OCI-LY3 (cell line): ENCODE results near the gene RNF14.

Source experiments
- H2AFZ ChIP-seq: fragments of 200-600, 300-600 bp; shearing (Covaris generic); 2 replicates; pipeline ENCODE4 v1.6.0; 2014; ENCODE audit warnings: antibody characterized with exemption, low read depth, low read length
- H3K27ac ChIP-seq: fragments of 200-600, 300-600 bp; sonication (generic); 2 replicates; pipeline ENCODE4 v1.5.1; 2014; ENCODE audit warnings: mild to moderate bottlenecking, low read length, moderate library complexity, mixed read lengths
- H3K27me3 ChIP-seq: fragments of 200-600, 300-600 bp; sonication (generic); 2 replicates; pipeline ENCODE4 v1.6.1; 2014; ENCODE audit warnings: low read depth, low read length, mixed read lengths
- H3K36me3 ChIP-seq: fragments of 200-600, 300-600 bp; sonication (generic); replicated peaks from 2 replicates; pipeline ENCODE3; 2014; ENCODE audit warnings: low read depth, low read length, mixed read lengths
- H3K4me1 ChIP-seq: fragments of 300-600, 200-600 bp; sonication (generic); 2 replicates; pipeline ENCODE4 v1.6.1; 2014; ENCODE audit warnings: low read length, mixed read lengths
- H3K4me2 ChIP-seq: fragments of 200-600, 300-600 bp; sonication (generic); 2 replicates; pipeline ENCODE4 v1.6.1; 2014; ENCODE audit warnings: low read length, mixed read lengths
- H3K4me3 ChIP-seq: fragments of 300-600, 200-600 bp; sonication (generic); 2 replicates; pipeline ENCODE4 v1.5.1; 2014; ENCODE audit warnings: antibody characterized with exemption, mild to moderate bottlenecking, low read length, moderate library complexity
- H3K79me2 ChIP-seq: fragments of 300-600, 200-600 bp; shearing (Covaris generic); 2 replicates; pipeline ENCODE4 v1.6.1; 2014; ENCODE audit warnings: mild to moderate bottlenecking, low read length, mixed read lengths
- H3K9ac ChIP-seq: fragments of 300-600, 200-600 bp; shearing (Covaris generic); 2 replicates; pipeline ENCODE4 v1.6.0; 2014; ENCODE audit warnings: mild to moderate bottlenecking, low read length, moderate library complexity
- H3K9me3 ChIP-seq: fragments of 200-600, 300-600 bp; shearing (Covaris generic); 2 replicates; pipeline ENCODE4 v1.6.1; 2014; ENCODE audit warnings: low read length, mixed read lengths; ENCODE audit not compliant: insufficient read depth
- H4K20me1 ChIP-seq: fragments of 200-600, 300-600 bp; sonication (generic); 2 replicates; pipeline ENCODE4 v1.6.1; 2016; ENCODE audit warnings: low read length, mixed read lengths; ENCODE audit not compliant: insufficient read depth
- EZH2phosphoT487 ChIP-seq: fragments of 200-600 bp; shearing (Covaris generic); IDR thresholded peaks from 2 replicates; pipeline ENCODE4 v1.6.1; 2018; ENCODE audit warnings: antibody characterized with exemption, mixed run types, low read depth
- TF ChIP-seq, protein P1 (sequence below): fragments of 200-600, 300-600 bp; sonication (generic); IDR thresholded peaks from 2 replicates; pipeline ENCODE4 v1.5.1; 2014; ENCODE audit warnings: antibody characterized with exemption, low read length, low read depth

RNF14 gene

DNA sequence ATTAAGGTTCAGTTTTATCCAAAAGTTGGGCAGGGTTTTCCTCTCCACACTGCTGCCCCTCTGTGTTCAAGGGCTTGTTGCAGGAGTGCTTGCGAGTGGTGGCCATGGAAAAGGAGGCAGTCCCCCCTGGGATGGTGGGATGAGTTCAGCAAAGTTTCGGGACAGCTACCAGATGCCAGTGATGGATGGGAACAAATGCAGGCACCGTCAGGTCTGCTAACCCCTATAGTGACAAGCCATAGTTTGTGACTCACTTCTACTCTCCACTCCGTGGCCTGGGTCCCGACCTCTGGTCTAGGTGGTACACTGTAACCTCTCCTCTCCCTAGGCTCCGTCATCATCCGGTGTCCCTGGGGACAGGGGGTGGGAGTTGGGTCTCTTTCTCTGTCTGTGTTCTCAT, 3.8 kb upstream of the RNF14 start:
- H3K4me1 ChIP-seq: peaks cover 32% of the 10 kb centered on the region
- H4K20me1 ChIP-seq: no peaks in the 10 kb centered on the region
- H3K27ac ChIP-seq: no peak overlapping the region
- H3K79me2 ChIP-seq: peaks cover 9% of the 10 kb centered on the region
- H3K4me2 ChIP-seq: no peak overlapping the region
- H3K36me3 ChIP-seq: no peaks in the 10 kb centered on the region
- no peak overlapping the region for H3K9ac ChIP-seq
- H3K27me3 ChIP-seq: no peaks in the 10 kb centered on the region
- TF ChIP-seq, protein P1, sequence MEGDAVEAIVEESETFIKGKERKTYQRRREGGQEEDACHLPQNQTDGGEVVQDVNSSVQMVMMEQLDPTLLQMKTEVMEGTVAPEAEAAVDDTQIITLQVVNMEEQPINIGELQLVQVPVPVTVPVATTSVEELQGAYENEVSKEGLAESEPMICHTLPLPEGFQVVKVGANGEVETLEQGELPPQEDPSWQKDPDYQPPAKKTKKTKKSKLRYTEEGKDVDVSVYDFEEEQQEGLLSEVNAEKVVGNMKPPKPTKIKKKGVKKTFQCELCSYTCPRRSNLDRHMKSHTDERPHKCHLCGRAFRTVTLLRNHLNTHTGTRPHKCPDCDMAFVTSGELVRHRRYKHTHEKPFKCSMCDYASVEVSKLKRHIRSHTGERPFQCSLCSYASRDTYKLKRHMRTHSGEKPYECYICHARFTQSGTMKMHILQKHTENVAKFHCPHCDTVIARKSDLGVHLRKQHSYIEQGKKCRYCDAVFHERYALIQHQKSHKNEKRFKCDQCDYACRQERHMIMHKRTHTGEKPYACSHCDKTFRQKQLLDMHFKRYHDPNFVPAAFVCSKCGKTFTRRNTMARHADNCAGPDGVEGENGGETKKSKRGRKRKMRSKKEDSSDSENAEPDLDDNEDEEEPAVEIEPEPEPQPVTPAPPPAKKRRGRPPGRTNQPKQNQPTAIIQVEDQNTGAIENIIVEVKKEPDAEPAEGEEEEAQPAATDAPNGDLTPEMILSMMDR: no peak
- TF ChIP-seq EZH2phosphoT487: no peak
- no peaks in the 10 kb centered on the region for H3K9me3 ChIP-seq
- H2AFZ ChIP-seq: no peak overlapping the region
- H3K4me3 ChIP-seq: no peak overlapping the region

- peak overlapping the region; percentile 22; the same call in 1 of the 2 replicates for H3K9ac ChIP-seq
- H4K20me1 ChIP-seq: no peaks in the 10 kb centered on the region
- no peaks in the 10 kb centered on the region for H3K36me3 ChIP-seq
- peak overlapping the region; percentile 86 for H3K4me2 ChIP-seq
- peak overlapping the region; percentile 46 for H3K27ac ChIP-seq
- H3K27me3 ChIP-seq: no peaks in the 10 kb centered on the region
- H3K4me1 ChIP-seq: peaks cover 28% of the 10 kb centered on the region
- H3K79me2 ChIP-seq: peaks cover 16% of the 10 kb centered on the region
- H3K4me3 ChIP-seq: peak overlapping the region; percentile 99
- TF ChIP-seq, protein P1: no peak
- no peak for TF ChIP-seq EZH2phosphoT487
- peak overlapping the region; percentile 74 for H2AFZ ChIP-seq
- no peaks in the 10 kb centered on the region for H3K9me3 ChIP-seq
Measured at GRCh38 chr5:141966275-141966962, 2.5 kb upstream of the RNF14 start.

DNA sequence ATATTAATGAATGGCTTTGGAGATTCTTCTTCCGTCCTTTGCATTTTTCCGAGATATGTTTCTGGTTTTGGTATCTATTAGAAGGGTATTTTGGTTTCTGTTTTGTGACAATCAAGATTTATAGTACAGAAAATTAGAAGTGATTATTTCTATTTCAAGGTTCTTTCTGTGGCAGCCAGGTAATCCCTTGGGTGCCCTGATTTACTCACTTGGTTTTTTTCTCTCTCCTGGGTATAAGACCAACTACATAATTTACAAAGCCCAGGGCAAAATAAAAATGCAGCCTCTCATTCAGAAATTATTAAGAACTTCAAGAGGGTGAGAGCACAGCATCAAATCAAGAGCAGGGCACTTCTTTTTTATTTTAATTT, 2.0 kb upstream of the RNF14 start:
- H3K79me2 ChIP-seq: peaks cover 16% of the 10 kb centered on the region
- no peaks in the 10 kb centered on the region for H4K20me1 ChIP-seq
- H3K27me3 ChIP-seq: no peaks in the 10 kb centered on the region
- no peaks in the 10 kb centered on the region for H3K9me3 ChIP-seq
- H3K4me2 ChIP-seq: peak overlapping the region; percentile 86
- H3K4me3 ChIP-seq: peak overlapping the region; percentile 99
- H2AFZ ChIP-seq: peak overlapping the region; percentile 74
- H3K27ac ChIP-seq: peak overlapping the region; percentile 46
- peaks cover 28% of the 10 kb centered on the region for H3K4me1 ChIP-seq
- H3K9ac ChIP-seq: peak overlapping the region; percentile 22; the same call in 1 of the 2 replicates
- TF ChIP-seq, protein P1: no peak
- TF ChIP-seq EZH2phosphoT487: no peak
- no peaks in the 10 kb centered on the region for H3K36me3 ChIP-seq

GRCh38 chr5:141969783-141970771, 1.2 kb downstream of the RNF14 start:
- peak overlapping the region; percentile 79 for H3K4me2 ChIP-seq
- peaks cover 28% of the 10 kb centered on the region for H3K4me1 ChIP-seq
- H3K9me3 ChIP-seq: no peaks in the 10 kb centered on the region
- H3K27ac ChIP-seq: peak overlapping the region; percentile 83
- peak overlapping the region; percentile 93 for H3K9ac ChIP-seq
- H3K36me3 ChIP-seq: peaks cover 13% of the 10 kb centered on the region
- H2AFZ ChIP-seq: no peak overlapping the region
- no peaks in the 10 kb centered on the region for H4K20me1 ChIP-seq
- peak overlapping the region; percentile 99 for H3K4me3 ChIP-seq
- no peaks in the 10 kb centered on the region for H3K27me3 ChIP-seq
- H3K79me2 ChIP-seq: peaks cover 16% of the 10 kb centered on the region
- TF ChIP-seq, protein P1: no peak
- no peak for TF ChIP-seq EZH2phosphoT487
